GM23338 (cell line): Measurements from ENCODE around the gene SYP. TPM values are rescaled to one million over a fixed set of nuclear protein-coding genes. Genes with fewer than 3 reads are reported as not detected.

Experiments used
- ATAC-seq: fragments of 200-7000 bp; cut with Tn5 transposase; 3 replicates; pipeline ENCODE4 v1.9.1; 2020
- DNase-seq: peaks from one replicate; pipeline ENCODE4 v3.0.0-alpha.2; 2015; ENCODE audit warnings: low spot score
- H2AFZ ChIP-seq: fragments of 200-600 bp; sonication (generic); 2 replicates; pipeline ENCODE4 v1.8.0; 2016; ENCODE audit warnings: antibody characterized with exemption, mild to moderate bottlenecking, moderate library complexity
- H3F3A ChIP-seq: fragments of 200-600 bp; sonication (generic); replicated peaks from 2 replicates; pipeline ENCODE4 v1.8.0; 2017; ENCODE audit warnings: antibody characterized with exemption, mixed run types, low read depth
- H3K27ac ChIP-seq: fragments of 200-600 bp; sonication (generic); 2 replicates; pipeline ENCODE4 v1.6.1; 2016; ENCODE audit warnings: low read depth
- H3K27me3 ChIP-seq: fragments of 200-600 bp; sonication (generic); 2 replicates; pipeline ENCODE4 v1.8.0; 2016; ENCODE audit warnings: mild to moderate bottlenecking, mixed run types, moderate library complexity; ENCODE audit not compliant: insufficient read depth
- H3K36me3 ChIP-seq: fragments of 200-600 bp; sonication (generic); 2 replicates; pipeline ENCODE4 v1.8.0; 2016; ENCODE audit warnings: mild to moderate bottlenecking; ENCODE audit not compliant: insufficient read depth
- H3K4me1 ChIP-seq: fragments of 200-600 bp; sonication (generic); 2 replicates; pipeline ENCODE4 v1.8.0; 2016; ENCODE audit warnings: mild to moderate bottlenecking, moderate library complexity; ENCODE audit not compliant: insufficient read depth
- H3K4me2 ChIP-seq: fragments of 200-600 bp; sonication (generic); 2 replicates; pipeline ENCODE4 v1.7.1; 2017; ENCODE audit warnings: mixed run types
- H3K4me3 ChIP-seq: fragments of 200-600 bp; sonication (generic); 2 replicates; pipeline ENCODE4 v1.6.1; 2016; ENCODE audit warnings: mixed run types
- H3K79me2 ChIP-seq: fragments of 200-600 bp; sonication (generic); replicated peaks from 2 replicates; pipeline ENCODE4 v1.8.0; 2017; ENCODE audit warnings: mild to moderate bottlenecking; ENCODE audit not compliant: insufficient read depth
- H3K9me2 ChIP-seq: fragments of 200-600 bp; sonication (generic); 2 replicates; pipeline ENCODE4 v1.8.0; 2017; ENCODE audit not compliant: insufficient read depth
- H4K20me1 ChIP-seq: fragments of 200-600 bp; sonication (generic); replicated peaks from 2 replicates; pipeline ENCODE4 v1.8.0; 2017; ENCODE audit warnings: mild to moderate bottlenecking; ENCODE audit not compliant: insufficient read depth
- H3K27ac Mint-ChIP-seq: 2 replicates; pipeline ENCODE4 v1.8.0; 2020; ENCODE audit warnings: inconsistent platforms, mild to moderate bottlenecking, moderate library complexity, mixed read lengths
- H3K27me3 Mint-ChIP-seq: 3 replicates; pipeline ENCODE4 v1.8.0; 2022; ENCODE audit warnings: low read depth, mild to moderate bottlenecking, moderate library complexity, mixed read lengths, inconsistent platforms; ENCODE audit not compliant: insufficient read depth, poor library complexity
- H3K36me3 Mint-ChIP-seq: 3 replicates; pipeline ENCODE4 v1.8.0; 2021; ENCODE audit warnings: low read depth, mild to moderate bottlenecking, inconsistent platforms, moderate library complexity, mixed read lengths
- H3K4me1 Mint-ChIP-seq: 3 replicates; pipeline ENCODE4 v1.8.0; 2020; ENCODE audit warnings: mild to moderate bottlenecking, inconsistent platforms, mixed read lengths
- H3K4me3 Mint-ChIP-seq: 3 replicates; pipeline ENCODE4 v1.8.0; 2021; ENCODE audit warnings: moderate library complexity, mild to moderate bottlenecking, inconsistent platforms, mixed read lengths
- H3K9me3 Mint-ChIP-seq: 3 replicates; pipeline ENCODE4 v1.8.0; 2020; ENCODE audit warnings: moderate library complexity, mild to moderate bottlenecking, inconsistent platforms, mixed read lengths
- CREB1 ChIP-seq: fragments of 250-450 bp; sonication (Bioruptor Pico); IDR thresholded peaks from 2 replicates; pipeline ENCODE4 v1.5.0; 2020; ENCODE audit warnings: low read depth, mild to moderate bottlenecking, moderate library complexity
- EZH2phosphoT487 ChIP-seq: fragments of 200-600 bp; sonication (generic); IDR thresholded peaks from one replicate; pipeline ENCODE4 v1.8.1; 2018; ENCODE audit warnings: antibody characterized with exemption; ENCODE audit not compliant: unreplicated experiment
- NANOG ChIP-seq: IDR thresholded peaks from 2 replicates; pipeline ENCODE4 v1.6.1; 2016; ENCODE audit warnings: antibody characterized with exemption, borderline replicate concordance
- POLR2AphosphoS5 ChIP-seq: IDR thresholded peaks from 2 replicates; pipeline ENCODE4 v1.6.1; 2016; ENCODE audit warnings: antibody characterized with exemption, low read depth
- ZNF114 ChIP-seq: fragments of 250-450 bp; sonication (Bioruptor Pico); IDR thresholded peaks from 2 replicates; pipeline ENCODE4 v1.5.0; 2020; ENCODE audit warnings: mild to moderate bottlenecking, moderate library complexity
- ZNF331 ChIP-seq: fragments of 250-450 bp; sonication (Bioruptor Pico); IDR thresholded peaks from 2 replicates; pipeline ENCODE4 v1.5.0; 2020; ENCODE audit warnings: low read depth, mild to moderate bottlenecking, moderate library complexity
- polyA plus RNA-seq: library from polyadenylated mRNA; unstranded; fragments of >200 nt; fragmentation: Nextera tagmentation; extraction: Ambion mirVana; gene quantifications from 2 replicates; pipeline ENCODE4 v1.2.1, GENCODE V29; 2016
- total RNA-seq: library from RNA; depleted of rRNA; stranded (reverse); fragments of >200 nt; shearing (Covaris generic); gene quantifications from 2 replicates; pipeline ENCODE4 v1.2.3, GENCODE V29; 2014
- TF ChIP-seq, protein P1 (sequence below), 2 experiments: fragments of 200-600 bp in 1 of 2; sonication (generic) in 1 of 2; conservative IDR thresholded peaks; 2 replicates each; pipeline versions ENCODE4 v1.5.1 to v1.6.1; 2016 to 2017; ENCODE audit warnings: antibody characterized with exemption in 2 of 2, low read depth in 2 of 2, mild to moderate bottlenecking in 2 of 2, moderate library complexity in 1 of 2
- TF ChIP-seq, protein P2 (sequence below): fragments of 250-450 bp; sonication (Bioruptor Pico); IDR thresholded peaks from 2 replicates; pipeline ENCODE4 v1.5.0; 2020; ENCODE audit warnings: mild to moderate bottlenecking, moderate library complexity

Gene SYP
- total and polyA plus RNA-seq, 2 experiments from 2014 or later, result 3.7 to 9.1 TPM

DNA sequence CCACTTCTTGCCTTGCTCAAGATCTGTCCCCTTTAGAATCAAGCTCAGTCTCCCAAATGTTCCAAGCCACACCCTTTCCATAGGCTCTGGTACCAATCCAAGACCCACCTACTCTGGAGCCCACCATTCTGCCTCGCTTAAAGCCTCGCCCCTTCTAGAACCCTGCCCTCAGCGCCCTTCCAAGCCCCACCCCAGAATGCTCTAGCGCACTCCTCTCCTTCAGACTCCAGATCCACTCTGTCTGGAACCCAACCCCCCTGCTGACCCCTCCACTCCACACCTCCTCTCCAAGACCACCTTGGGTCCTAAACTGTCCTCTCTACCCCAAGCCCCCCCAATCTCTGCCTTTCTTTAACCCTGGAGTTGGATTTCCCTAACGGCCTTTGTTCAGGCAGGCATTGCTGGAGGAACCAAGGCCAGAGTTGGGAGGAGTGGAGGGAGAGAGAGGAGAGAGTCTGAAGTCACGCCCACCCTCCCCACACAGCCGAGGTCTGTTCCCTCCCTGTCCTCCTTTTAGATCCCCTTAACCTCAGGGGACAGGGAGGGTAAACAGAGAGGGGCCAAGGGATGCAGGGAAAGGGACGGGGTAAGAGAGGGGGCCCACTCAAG is 11.4 kb downstream of the SYP start:
- no peaks in the 10 kb centered on the region for H3K79me2 ChIP-seq
- H3K4me1 ChIP-seq, result no peaks in the 10 kb centered on the region; the same call in 1 of the 2 replicates
- no peaks in the 10 kb centered on the region for H4K20me1 ChIP-seq
- H3K4me3 Mint-ChIP-seq, result no peak overlapping the region
- ATAC-seq (no peak), DNase-seq (no peak)
- H3K27ac ChIP-seq, result no peak overlapping the region
- peaks cover 14% of the 10 kb centered on the region for H3K27me3 Mint-ChIP-seq
- no peaks in the 10 kb centered on the region for H3K9me2 ChIP-seq
- H3K27me3 ChIP-seq, result no peaks in the 10 kb centered on the region
- no peaks in the 10 kb centered on the region for H3K9me3 Mint-ChIP-seq
- H3K36me3 Mint-ChIP-seq, result peaks cover 2% of the 10 kb centered on the region; the same call in 1 of the 3 replicates
- H3K4me3 ChIP-seq, result no peak overlapping the region
- H3K27ac Mint-ChIP-seq, result no peak overlapping the region
- no peak overlapping the region for H3K4me2 ChIP-seq
- TF ChIP-seq, protein P1, sequence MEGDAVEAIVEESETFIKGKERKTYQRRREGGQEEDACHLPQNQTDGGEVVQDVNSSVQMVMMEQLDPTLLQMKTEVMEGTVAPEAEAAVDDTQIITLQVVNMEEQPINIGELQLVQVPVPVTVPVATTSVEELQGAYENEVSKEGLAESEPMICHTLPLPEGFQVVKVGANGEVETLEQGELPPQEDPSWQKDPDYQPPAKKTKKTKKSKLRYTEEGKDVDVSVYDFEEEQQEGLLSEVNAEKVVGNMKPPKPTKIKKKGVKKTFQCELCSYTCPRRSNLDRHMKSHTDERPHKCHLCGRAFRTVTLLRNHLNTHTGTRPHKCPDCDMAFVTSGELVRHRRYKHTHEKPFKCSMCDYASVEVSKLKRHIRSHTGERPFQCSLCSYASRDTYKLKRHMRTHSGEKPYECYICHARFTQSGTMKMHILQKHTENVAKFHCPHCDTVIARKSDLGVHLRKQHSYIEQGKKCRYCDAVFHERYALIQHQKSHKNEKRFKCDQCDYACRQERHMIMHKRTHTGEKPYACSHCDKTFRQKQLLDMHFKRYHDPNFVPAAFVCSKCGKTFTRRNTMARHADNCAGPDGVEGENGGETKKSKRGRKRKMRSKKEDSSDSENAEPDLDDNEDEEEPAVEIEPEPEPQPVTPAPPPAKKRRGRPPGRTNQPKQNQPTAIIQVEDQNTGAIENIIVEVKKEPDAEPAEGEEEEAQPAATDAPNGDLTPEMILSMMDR (conservative IDR thresholded peaks at IDR 0.05; ENCODE audit: low read depth in 2 of 2), result no peak
- TF ChIP-seq POLR2AphosphoS5 (no peak), ZNF114 (CRISPR knock-in tag) (no peak)
- H2AFZ ChIP-seq, result no peak overlapping the region
- peaks cover 21% of the 10 kb centered on the region for H3K4me1 Mint-ChIP-seq
- no peaks in the 10 kb centered on the region for H3K36me3 ChIP-seq
- no peaks in the 10 kb centered on the region; the same call in 1 of the 2 replicates for H3F3A ChIP-seq

GRCh38 chrX:49187526-49187925 is 12.5 kb downstream of the SYP start:
- H3K36me3 Mint-ChIP-seq, result peaks cover 3% of the 10 kb centered on the region; the same call in 2 of the 3 replicates
- ATAC-seq, result no peak
- no peaks in the 10 kb centered on the region for H4K20me1 ChIP-seq
- no peak overlapping the region for H3K27ac ChIP-seq
- peak overlapping the region; percentile 80 for H3K4me3 Mint-ChIP-seq
- H3K9me2 ChIP-seq, result no peaks in the 10 kb centered on the region
- no peaks in the 10 kb centered on the region; the same call in 1 of the 2 replicates for H3K4me1 ChIP-seq
- H3K79me2 ChIP-seq, result no peaks in the 10 kb centered on the region
- H3F3A ChIP-seq, result no peaks in the 10 kb centered on the region; the same call in 1 of the 2 replicates
- no peak overlapping the region for H2AFZ ChIP-seq
- peaks cover 14% of the 10 kb centered on the region for H3K27me3 Mint-ChIP-seq
- H3K9me3 Mint-ChIP-seq, result no peaks in the 10 kb centered on the region
- H3K36me3 ChIP-seq, result no peaks in the 10 kb centered on the region
- H3K27ac Mint-ChIP-seq, result no peak overlapping the region
- peaks cover 16% of the 10 kb centered on the region for H3K4me1 Mint-ChIP-seq
- H3K4me2 ChIP-seq, result peak overlapping the region; percentile 80
- TF ChIP-seq CREB1 (CRISPR knock-in tag), result no peak
- TF ChIP-seq, protein P2, sequence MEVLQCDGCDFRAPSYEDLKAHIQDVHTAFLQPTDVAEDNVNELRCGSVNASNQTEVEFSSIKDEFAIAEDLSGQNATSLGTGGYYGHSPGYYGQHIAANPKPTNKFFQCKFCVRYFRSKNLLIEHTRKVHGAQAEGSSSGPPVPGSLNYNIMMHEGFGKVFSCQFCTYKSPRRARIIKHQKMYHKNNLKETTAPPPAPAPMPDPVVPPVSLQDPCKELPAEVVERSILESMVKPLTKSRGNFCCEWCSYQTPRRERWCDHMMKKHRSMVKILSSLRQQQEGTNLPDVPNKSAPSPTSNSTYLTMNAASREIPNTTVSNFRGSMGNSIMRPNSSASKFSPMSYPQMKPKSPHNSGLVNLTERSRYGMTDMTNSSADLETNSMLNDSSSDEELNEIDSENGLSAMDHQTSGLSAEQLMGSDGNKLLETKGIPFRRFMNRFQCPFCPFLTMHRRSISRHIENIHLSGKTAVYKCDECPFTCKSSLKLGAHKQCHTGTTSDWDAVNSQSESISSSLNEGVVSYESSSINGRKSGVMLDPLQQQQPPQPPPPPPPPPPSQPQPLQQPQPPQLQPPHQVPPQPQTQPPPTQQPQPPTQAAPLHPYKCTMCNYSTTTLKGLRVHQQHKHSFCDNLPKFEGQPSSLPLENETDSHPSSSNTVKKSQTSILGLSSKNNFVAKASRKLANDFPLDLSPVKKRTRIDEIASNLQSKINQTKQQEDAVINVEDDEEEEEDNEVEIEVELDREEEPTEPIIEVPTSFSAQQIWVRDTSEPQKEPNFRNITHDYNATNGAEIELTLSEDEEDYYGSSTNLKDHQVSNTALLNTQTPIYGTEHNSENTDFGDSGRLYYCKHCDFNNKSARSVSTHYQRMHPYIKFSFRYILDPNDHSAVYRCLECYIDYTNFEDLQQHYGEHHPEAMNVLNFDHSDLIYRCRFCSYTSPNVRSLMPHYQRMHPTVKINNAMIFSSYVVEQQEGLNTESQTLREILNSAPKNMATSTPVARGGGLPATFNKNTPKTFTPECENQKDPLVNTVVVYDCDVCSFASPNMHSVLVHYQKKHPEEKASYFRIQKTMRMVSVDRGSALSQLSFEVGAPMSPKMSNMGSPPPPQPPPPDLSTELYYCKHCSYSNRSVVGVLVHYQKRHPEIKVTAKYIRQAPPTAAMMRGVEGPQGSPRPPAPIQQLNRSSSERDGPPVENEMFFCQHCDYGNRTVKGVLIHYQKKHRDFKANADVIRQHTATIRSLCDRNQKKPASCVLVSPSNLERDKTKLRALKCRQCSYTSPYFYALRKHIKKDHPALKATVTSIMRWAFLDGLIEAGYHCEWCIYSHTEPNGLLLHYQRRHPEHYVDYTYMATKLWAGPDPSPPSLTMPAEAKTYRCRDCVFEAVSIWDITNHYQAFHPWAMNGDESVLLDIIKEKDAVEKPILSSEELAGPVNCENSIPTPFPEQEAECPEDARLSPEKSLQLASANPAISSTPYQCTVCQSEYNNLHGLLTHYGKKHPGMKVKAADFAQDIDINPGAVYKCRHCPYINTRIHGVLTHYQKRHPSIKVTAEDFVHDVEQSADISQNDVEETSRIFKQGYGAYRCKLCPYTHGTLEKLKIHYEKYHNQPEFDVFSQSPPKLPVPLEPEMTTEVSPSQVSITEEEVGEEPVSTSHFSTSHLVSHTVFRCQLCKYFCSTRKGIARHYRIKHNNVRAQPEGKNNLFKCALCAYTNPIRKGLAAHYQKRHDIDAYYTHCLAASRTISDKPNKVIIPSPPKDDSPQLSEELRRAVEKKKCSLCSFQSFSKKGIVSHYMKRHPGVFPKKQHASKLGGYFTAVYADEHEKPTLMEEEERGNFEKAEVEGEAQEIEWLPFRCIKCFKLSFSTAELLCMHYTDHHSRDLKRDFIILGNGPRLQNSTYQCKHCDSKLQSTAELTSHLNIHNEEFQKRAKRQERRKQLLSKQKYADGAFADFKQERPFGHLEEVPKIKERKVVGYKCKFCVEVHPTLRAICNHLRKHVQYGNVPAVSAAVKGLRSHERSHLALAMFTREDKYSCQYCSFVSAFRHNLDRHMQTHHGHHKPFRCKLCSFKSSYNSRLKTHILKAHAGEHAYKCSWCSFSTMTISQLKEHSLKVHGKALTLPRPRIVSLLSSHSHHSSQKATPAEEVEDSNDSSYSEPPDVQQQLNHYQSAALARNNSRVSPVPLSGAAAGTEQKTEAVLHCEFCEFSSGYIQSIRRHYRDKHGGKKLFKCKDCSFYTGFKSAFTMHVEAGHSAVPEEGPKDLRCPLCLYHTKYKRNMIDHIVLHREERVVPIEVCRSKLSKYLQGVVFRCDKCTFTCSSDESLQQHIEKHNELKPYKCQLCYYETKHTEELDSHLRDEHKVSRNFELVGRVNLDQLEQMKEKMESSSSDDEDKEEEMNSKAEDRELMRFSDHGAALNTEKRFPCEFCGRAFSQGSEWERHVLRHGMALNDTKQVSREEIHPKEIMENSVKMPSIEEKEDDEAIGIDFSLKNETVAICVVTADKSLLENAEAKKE (CRISPR knock-in tag), result no peak
- TF ChIP-seq ZNF114 (CRISPR knock-in tag), result no peak
- no peak for TF ChIP-seq POLR2AphosphoS5
- TF ChIP-seq NANOG, result no peak
- no peak for TF ChIP-seq ZNF331 (CRISPR knock-in tag)
- no peak for TF ChIP-seq EZH2phosphoT487
- H3K4me3 ChIP-seq, result peak overlapping the region; percentile 63
- H3K27me3 ChIP-seq, result no peaks in the 10 kb centered on the region
- peak; percentile 25 for DNase-seq
